Mesodermal cell (in vitro differentiated cells): Measurements from ENCODE around the gene SNTG2.

Experiments
- H3K27ac ChIP-seq: 2 replicates; pipeline ENCODE4 v1.7.0; 2013; ENCODE audit warnings: mild to moderate bottlenecking, low read depth, low read length, moderate library complexity; ENCODE audit not compliant: severe bottlenecking
- H3K36me3 ChIP-seq: 2 replicates; pipeline ENCODE4 v1.7.1; 2013; ENCODE audit warnings: mild to moderate bottlenecking, low read length, moderate library complexity; ENCODE audit not compliant: control insufficient read depth, insufficient read depth
- H3K4me1 ChIP-seq: one replicate; pipeline ENCODE4 v1.7.1; 2013; ENCODE audit warnings: mild to moderate bottlenecking, low read length; ENCODE audit not compliant: insufficient read depth, control insufficient read depth, poor library complexity, severe bottlenecking
- H3K4me3 ChIP-seq: 2 replicates; pipeline ENCODE4 v1.7.0; 2013; ENCODE audit warnings: low read length, control low read depth, mild to moderate bottlenecking; ENCODE audit not compliant: insufficient read depth, poor library complexity, severe bottlenecking; ENCODE audit errors: extremely low read depth
- H3K9me3 ChIP-seq: 2 replicates; pipeline ENCODE4 v1.7.1; 2013; ENCODE audit warnings: mild to moderate bottlenecking, low read length, moderate library complexity; ENCODE audit not compliant: control insufficient read depth
- WGBS, 2 experiments: methylation state at CpG; one replicate each; pipeline ENCODE4 v1.1.5; 2013; ENCODE audit warnings: missing lambda C conversion rate in 2 of 2; ENCODE audit not compliant: insufficient coverage in 2 of 2; 5-methylcytosine and 5-hydroxymethylcytosine counted together

Gene SNTG2

GRCh38 chr2:1278125-1278524, 327.5 kb downstream of the SNTG2 start:
- WGBS, 2 experiments: 83 to 91% methylated on average over 3 of the region's 4 CpGs
- Histone ChIP-seq H3K4me1 (no peaks in the 10 kb centered on the region), H3K9me3 (peaks cover 5% of the 10 kb centered on the region), H3K27ac (no peak overlapping the region), H3K36me3 (no peaks in the 10 kb centered on the region), H3K4me3 (no peak overlapping the region)

GRCh38 chr2:1278861-1279260, 328.2 kb downstream of the SNTG2 start:
- H3K27ac ChIP-seq: no peak overlapping the region
- 92% methylated on average over 24 to 26 of the region's 27 CpGs for WGBS, 2 experiments
- H3K4me3 ChIP-seq: no peak overlapping the region
- H3K9me3 ChIP-seq: peaks cover 5% of the 10 kb centered on the region
- H3K36me3 ChIP-seq: no peaks in the 10 kb centered on the region
- H3K4me1 ChIP-seq: no peaks in the 10 kb centered on the region

GRCh38 chr2:1282552-1282951, 331.9 kb downstream of the SNTG2 start:
- no peak overlapping the region for H3K4me3 ChIP-seq
- WGBS, 2 experiments: 71 to 92% methylated on average over 9 to 10 of the region's 22 CpGs
- H3K36me3 ChIP-seq: no peaks in the 10 kb centered on the region
- no peaks in the 10 kb centered on the region for H3K4me1 ChIP-seq
- H3K27ac ChIP-seq: no peak overlapping the region
- H3K9me3 ChIP-seq: no peaks in the 10 kb centered on the region

GRCh38 chr2:1283020-1283801, 332.6 kb downstream of the SNTG2 start:
- 87 to 88% methylated on average over 16 to 21 of the region's 21 CpGs for WGBS, 2 experiments
- H3K9me3 ChIP-seq: no peaks in the 10 kb centered on the region
- no peaks in the 10 kb centered on the region for H3K36me3 ChIP-seq
- H3K27ac ChIP-seq: no peak overlapping the region
- H3K4me3 ChIP-seq: no peak overlapping the region
- H3K4me1 ChIP-seq: no peaks in the 10 kb centered on the region

GRCh38 chr2:1283871-1284270, 333.2 kb downstream of the SNTG2 start:
- H3K4me1 ChIP-seq: no peaks in the 10 kb centered on the region
- no peaks in the 10 kb centered on the region for H3K36me3 ChIP-seq
- H3K27ac ChIP-seq: no peak overlapping the region
- no peaks in the 10 kb centered on the region for H3K9me3 ChIP-seq
- no peak overlapping the region for H3K4me3 ChIP-seq
- WGBS, 2 experiments: 93% methylated on average over 6 to 10 of the region's 10 CpGs

GRCh38 chr2:1286929-1287328, 336.3 kb downstream of the SNTG2 start:
- 71 to 87% methylated on average over 1 to 2 of the region's 4 CpGs for WGBS, 2 experiments
- H3K4me1 ChIP-seq: no peaks in the 10 kb centered on the region
- no peak overlapping the region for H3K4me3 ChIP-seq
- H3K9me3 ChIP-seq: no peaks in the 10 kb centered on the region
- no peak overlapping the region for H3K27ac ChIP-seq
- H3K36me3 ChIP-seq: no peaks in the 10 kb centered on the region

- 85 to 88% methylated on average over 18 to 19 of the region's 20 CpGs for WGBS, 2 experiments
- Histone ChIP-seq H3K9me3 (no peaks in the 10 kb centered on the region), H3K4me3 (no peak overlapping the region), H3K36me3 (no peaks in the 10 kb centered on the region), H3K4me1 (no peaks in the 10 kb centered on the region), H3K27ac (no peak overlapping the region)
Observed at GRCh38 chr2:1287427-1287826, 336.8 kb downstream of the SNTG2 start.

- no peaks in the 10 kb centered on the region for H3K9me3 ChIP-seq
- H3K4me1 ChIP-seq: no peaks in the 10 kb centered on the region
- 88 to 90% methylated on average over 8 to 10 of the region's 13 CpGs for WGBS, 2 experiments
- H3K4me3 ChIP-seq: no peak overlapping the region
- no peak overlapping the region for H3K27ac ChIP-seq
- H3K36me3 ChIP-seq: no peaks in the 10 kb centered on the region
Observed at GRCh38 chr2:1294900-1295299, 344.3 kb downstream of the SNTG2 start.

- Histone ChIP-seq H3K36me3 (no peaks in the 10 kb centered on the region), H3K9me3 (no peaks in the 10 kb centered on the region)
- WGBS, 2 experiments: 86 to 95% methylated on average over 7 to 9 of the region's 9 CpGs
Observed at GRCh38 chr2:1295740-1296139, 345.1 kb downstream of the SNTG2 start.

GRCh38 chr2:1297372-1298159, 346.9 kb downstream of the SNTG2 start:
- Histone ChIP-seq H3K4me1 (no peaks in the 10 kb centered on the region), H3K36me3 (no peaks in the 10 kb centered on the region), H3K4me3 (no peak overlapping the region), H3K27ac (no peak overlapping the region), H3K9me3 (no peaks in the 10 kb centered on the region)
- WGBS, 2 experiments: 89 to 93% methylated on average over 14 to 16 of the region's 17 CpGs

More at GRCh38 chr2:1295740-1296139, 345.1 kb downstream of the SNTG2 start:
- Histone ChIP-seq H3K4me3 (no peak overlapping the region), H3K4me1 (no peaks in the 10 kb centered on the region), H3K27ac (no peak overlapping the region)

GRCh38 chr2:1299043-1299442, 348.4 kb downstream of the SNTG2 start:
- Histone ChIP-seq H3K27ac (no peak overlapping the region), H3K9me3 (no peaks in the 10 kb centered on the region), H3K36me3 (no peaks in the 10 kb centered on the region), H3K4me3 (no peak overlapping the region), H3K4me1 (no peaks in the 10 kb centered on the region)
- WGBS, 2 experiments: 93 to 95% methylated on average over 6 of the region's 6 CpGs
